ENCODE measurements around the gene SETBP1.

SETBP1 gene

GRCh38 chr18:44857081-44857480 is 176.4 kb downstream of the SETBP1 start:
- H3K9ac ChIP-seq (ENCODE audit: low read depth, low read length), result no peak overlapping the region

GRCh38 chr18:44857744-44858491 is 177.2 kb downstream of the SETBP1 start:
- H3K4me1 ChIP-seq (ENCODE audit: insufficient read depth, low read length), result no peaks in the 10 kb centered on the region
- no peaks in the 10 kb centered on the region for H3K36me3 ChIP-seq (ENCODE audit: insufficient read depth, low read depth, low read length)
- no peak overlapping the region for H3K27ac ChIP-seq (ENCODE audit: low read length)
- no peaks in the 10 kb centered on the region for H3K27me3 ChIP-seq (ENCODE audit: insufficient read depth, low read length)
- no peak overlapping the region for H3K9ac ChIP-seq (ENCODE audit: low read depth, low read length)
- no peak overlapping the region for H3K4me3 ChIP-seq (ENCODE audit: low read length)
- H3K9me3 ChIP-seq (ENCODE audit: insufficient read depth, low read depth, low read length), result no peaks in the 10 kb centered on the region

More at GRCh38 chr18:44857081-44857480, 176.4 kb downstream of the SETBP1 start:
- Histone ChIP-seq H3K27me3 (ENCODE audit: insufficient read depth, low read length) (no peaks in the 10 kb centered on the region), H3K4me1 (ENCODE audit: insufficient read depth, low read length) (no peaks in the 10 kb centered on the region), H3K4me3 (ENCODE audit: low read length) (no peak overlapping the region), H3K36me3 (ENCODE audit: insufficient read depth, low read depth, low read length) (no peaks in the 10 kb centered on the region), H3K27ac (ENCODE audit: low read length) (no peak overlapping the region), H3K9me3 (ENCODE audit: insufficient read depth, low read depth, low read length) (no peaks in the 10 kb centered on the region)

- H3K4me1 ChIP-seq (ENCODE audit: insufficient read depth, low read length), result 0 out of 2 replicates have a peak, but pooled peaks cover 1% of the 10 kb centered on the region
- H3K36me3 ChIP-seq (ENCODE audit: insufficient read depth, low read depth, low read length), result no peaks in the 10 kb centered on the region
- no peaks in the 10 kb centered on the region for H3K9me3 ChIP-seq (ENCODE audit: insufficient read depth, low read depth, low read length)
- no peak overlapping the region for H3K4me3 ChIP-seq (ENCODE audit: low read length)
- H3K27me3 ChIP-seq (ENCODE audit: insufficient read depth, low read length), result no peaks in the 10 kb centered on the region
- H3K9ac ChIP-seq (ENCODE audit: low read depth, low read length), result no peak overlapping the region
- no peak overlapping the region for H3K27ac ChIP-seq (ENCODE audit: low read length)
Observed at GRCh38 chr18:44859263-44859662, 178.6 kb downstream of the SETBP1 start.

DNA sequence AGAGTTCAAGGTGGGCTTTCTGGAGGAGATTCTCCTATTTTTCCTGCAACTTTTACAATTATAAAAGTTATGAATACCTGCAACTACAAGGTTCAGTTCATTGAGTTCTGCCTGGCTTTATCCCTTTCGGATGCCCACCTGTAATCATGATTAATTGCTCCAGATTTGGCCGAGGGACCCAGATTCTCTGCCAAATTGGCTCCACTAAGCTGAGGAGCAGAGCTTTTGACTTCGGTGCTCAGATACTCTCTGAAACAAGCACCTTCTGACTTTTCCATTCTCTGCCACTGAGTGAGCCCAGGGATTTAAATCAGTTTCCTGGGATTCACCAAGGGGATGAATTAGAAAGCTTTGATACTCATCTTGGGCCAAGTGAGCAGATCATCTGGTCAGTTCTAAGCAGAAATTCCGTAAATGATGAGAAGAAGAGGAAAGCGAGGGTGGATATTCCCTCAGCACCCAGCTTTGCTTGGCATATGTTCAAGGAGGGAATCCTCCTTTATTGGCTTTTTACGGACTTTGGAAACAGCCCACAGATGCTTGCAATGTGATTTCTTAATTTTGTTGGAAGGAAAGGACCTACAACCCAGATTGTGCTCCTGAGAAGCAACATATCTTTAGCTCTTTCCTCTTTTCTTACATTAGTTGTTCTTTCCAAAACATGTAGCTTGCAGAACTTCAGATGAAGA is 179.2 kb downstream of the SETBP1 start:
- Histone ChIP-seq H3K27ac (ENCODE audit: low read length) (no peak overlapping the region), H3K9me3 (ENCODE audit: insufficient read depth, low read depth, low read length) (no peaks in the 10 kb centered on the region), H3K36me3 (ENCODE audit: insufficient read depth, low read depth, low read length) (no peaks in the 10 kb centered on the region), H3K27me3 (ENCODE audit: insufficient read depth, low read length) (no peaks in the 10 kb centered on the region), H3K4me3 (ENCODE audit: low read length) (no peak overlapping the region), H3K4me1 (ENCODE audit: insufficient read depth, low read length) (0 out of 2 replicates have a peak, but pooled peaks cover 3% of the 10 kb centered on the region), H3K9ac (ENCODE audit: low read depth, low read length) (no peak overlapping the region)

- Histone ChIP-seq H3K27me3 (ENCODE audit: insufficient read depth, low read length) (no peaks in the 10 kb centered on the region), H3K9me3 (ENCODE audit: insufficient read depth, low read depth, low read length) (no peaks in the 10 kb centered on the region), H3K9ac (ENCODE audit: low read depth, low read length) (no peak overlapping the region), H3K27ac (ENCODE audit: low read length) (no peak overlapping the region), H3K4me3 (ENCODE audit: low read length) (no peak overlapping the region), H3K36me3 (ENCODE audit: insufficient read depth, low read depth, low read length) (no peaks in the 10 kb centered on the region), H3K4me1 (ENCODE audit: insufficient read depth, low read length) (0 out of 2 replicates have a peak, but pooled peaks cover 3% of the 10 kb centered on the region)
Observed at GRCh38 chr18:44862112-44862511, 181.4 kb downstream of the SETBP1 start.

- Histone ChIP-seq H3K27me3 (ENCODE audit: insufficient read depth, low read length) (no peaks in the 10 kb centered on the region), H3K9ac (ENCODE audit: low read depth, low read length) (no peak overlapping the region)
Observed at GRCh38 chr18:44866103-44866502, 185.4 kb downstream of the SETBP1 start.

DNA sequence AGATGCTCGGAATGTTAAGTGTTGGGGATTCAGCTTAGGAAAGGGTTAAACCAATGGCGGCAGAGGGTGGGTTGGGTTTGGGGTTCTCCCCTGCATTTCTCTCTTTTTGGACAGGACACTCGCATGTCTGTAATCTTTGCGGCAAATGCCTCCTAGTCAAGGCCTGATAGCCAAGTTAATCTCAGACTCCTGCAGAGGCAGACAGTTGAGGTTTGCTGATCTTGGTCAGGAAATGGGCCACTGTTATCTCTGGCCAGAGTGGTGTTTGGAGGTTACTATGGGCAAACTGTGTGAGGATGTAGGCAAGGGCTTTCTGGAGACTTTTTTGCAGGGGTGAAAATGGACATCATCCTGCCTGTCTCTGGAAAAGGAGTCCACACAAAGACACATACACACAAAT is 188.8 kb downstream of the SETBP1 start:
- no peaks in the 10 kb centered on the region for H3K27me3 ChIP-seq (ENCODE audit: insufficient read depth, low read length)
- H3K9me3 ChIP-seq (ENCODE audit: insufficient read depth, low read depth, low read length), result no peaks in the 10 kb centered on the region
- no peaks in the 10 kb centered on the region for H3K36me3 ChIP-seq (ENCODE audit: insufficient read depth, low read depth, low read length)
- H3K9ac ChIP-seq (ENCODE audit: low read depth, low read length), result no peak overlapping the region
- no peak overlapping the region for H3K27ac ChIP-seq (ENCODE audit: low read length)
- no peaks in the 10 kb centered on the region for H3K4me1 ChIP-seq (ENCODE audit: insufficient read depth, low read length)
- no peak overlapping the region for H3K4me3 ChIP-seq (ENCODE audit: low read length)

More at GRCh38 chr18:44866103-44866502, 185.4 kb downstream of the SETBP1 start:
- H3K27ac ChIP-seq (ENCODE audit: low read length), result no peak overlapping the region
- no peaks in the 10 kb centered on the region for H3K36me3 ChIP-seq (ENCODE audit: insufficient read depth, low read depth, low read length)
- H3K4me3 ChIP-seq (ENCODE audit: low read length), result no peak overlapping the region
- no peaks in the 10 kb centered on the region for H3K9me3 ChIP-seq (ENCODE audit: insufficient read depth, low read depth, low read length)
- H3K4me1 ChIP-seq (ENCODE audit: insufficient read depth, low read length), result 0 out of 2 replicates have a peak, but pooled peaks cover 3% of the 10 kb centered on the region

DNA sequence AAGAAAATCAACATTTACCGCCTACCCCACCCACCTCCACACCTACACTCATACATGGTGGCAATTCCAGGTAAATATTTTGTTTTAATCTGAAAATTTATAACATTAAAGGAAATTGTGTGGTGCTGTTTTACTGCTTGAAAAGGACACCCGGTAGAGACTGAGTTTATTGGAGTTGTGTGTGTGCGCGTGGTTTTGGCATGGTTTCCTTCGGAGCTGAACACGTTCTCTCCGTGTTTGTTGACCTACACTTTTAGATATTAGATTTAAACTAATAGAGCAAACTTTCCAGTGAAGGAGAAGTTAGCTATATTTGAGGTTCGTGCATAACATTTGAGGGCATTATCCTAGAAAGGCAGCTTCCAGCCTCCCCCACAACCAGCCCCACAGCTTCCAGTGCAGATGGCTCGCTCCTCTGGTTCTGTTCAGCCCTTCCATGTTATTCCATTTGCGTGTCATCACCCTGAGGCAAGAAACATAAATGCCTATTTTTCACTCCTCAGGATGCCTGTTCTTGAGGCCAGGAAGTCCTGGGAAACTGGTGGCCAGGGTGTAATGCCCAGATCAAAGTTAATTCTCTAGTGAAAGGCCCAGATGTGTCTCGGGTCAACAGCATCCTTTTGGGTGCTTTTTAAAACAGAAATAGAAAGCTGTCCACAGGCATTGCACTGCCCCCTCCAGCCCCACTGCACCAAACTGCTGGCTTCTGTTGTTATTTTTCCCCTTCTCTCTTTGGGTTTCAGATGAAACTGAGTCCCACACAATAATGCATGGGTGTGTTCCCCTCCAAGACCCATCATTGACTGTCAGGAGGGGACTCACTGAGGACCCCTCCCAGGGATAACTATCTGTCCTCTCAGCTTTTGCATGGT is 190.2 kb downstream of the SETBP1 start:
- Histone ChIP-seq H3K9me3 (ENCODE audit: insufficient read depth, low read depth, low read length) (no peaks in the 10 kb centered on the region), H3K36me3 (ENCODE audit: insufficient read depth, low read depth, low read length) (no peaks in the 10 kb centered on the region), H3K9ac (ENCODE audit: low read depth, low read length) (no peak overlapping the region), H3K4me1 (ENCODE audit: insufficient read depth, low read length) (no peaks in the 10 kb centered on the region), H3K27ac (ENCODE audit: low read length) (no peak overlapping the region), H3K4me3 (ENCODE audit: low read length) (no peak overlapping the region), H3K27me3 (ENCODE audit: insufficient read depth, low read length) (no peaks in the 10 kb centered on the region)

- Histone ChIP-seq H3K9ac (ENCODE audit: low read depth, low read length) (no peak overlapping the region), H3K36me3 (ENCODE audit: insufficient read depth, low read depth, low read length) (no peaks in the 10 kb centered on the region), H3K27ac (ENCODE audit: low read length) (no peak overlapping the region)
Observed at GRCh38 chr18:44871771-44872170, 191.1 kb downstream of the SETBP1 start.

GRCh38 chr18:44876024-44876423 is 195.3 kb downstream of the SETBP1 start:
- Histone ChIP-seq H3K4me1 (ENCODE audit: insufficient read depth, low read length) (no peaks in the 10 kb centered on the region; the same call in 1 of the 2 replicates), H3K9ac (ENCODE audit: low read depth, low read length) (no peak overlapping the region), H3K27me3 (ENCODE audit: insufficient read depth, low read length) (no peaks in the 10 kb centered on the region), H3K36me3 (ENCODE audit: insufficient read depth, low read depth, low read length) (no peaks in the 10 kb centered on the region), H3K9me3 (ENCODE audit: insufficient read depth, low read depth, low read length) (no peaks in the 10 kb centered on the region), H3K4me3 (ENCODE audit: low read length) (no peak overlapping the region), H3K27ac (ENCODE audit: low read length) (no peak overlapping the region)

More at GRCh38 chr18:44871771-44872170, 191.1 kb downstream of the SETBP1 start:
- H3K4me3 ChIP-seq (ENCODE audit: low read length), result no peak overlapping the region
- H3K9me3 ChIP-seq (ENCODE audit: insufficient read depth, low read depth, low read length), result no peaks in the 10 kb centered on the region
- no peaks in the 10 kb centered on the region for H3K27me3 ChIP-seq (ENCODE audit: insufficient read depth, low read length)
- no peaks in the 10 kb centered on the region for H3K4me1 ChIP-seq (ENCODE audit: insufficient read depth, low read length)

DNA sequence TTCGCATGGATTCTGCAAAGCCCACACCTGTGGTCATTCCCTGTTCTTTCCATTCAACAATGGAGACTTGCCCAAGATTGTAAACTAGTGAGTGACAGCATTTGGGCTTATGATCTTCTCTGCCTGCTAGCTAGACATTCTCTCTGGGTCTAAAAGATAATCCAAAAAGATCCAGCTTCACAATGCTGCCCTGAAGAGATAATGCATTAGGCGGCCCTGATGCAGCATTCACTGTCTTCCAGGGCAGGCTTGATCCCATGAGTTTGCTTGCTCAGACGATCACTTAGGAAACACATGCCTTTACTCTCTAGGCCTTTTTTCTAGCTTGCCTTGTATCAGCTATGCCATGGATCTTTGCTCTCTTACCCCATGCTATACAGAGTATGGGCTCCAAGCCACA is 196.1 kb downstream of the SETBP1 start:
- H3K9ac ChIP-seq (ENCODE audit: low read depth, low read length), result no peak overlapping the region
- H3K4me1 ChIP-seq (ENCODE audit: insufficient read depth, low read length), result no peaks in the 10 kb centered on the region; the same call in 1 of the 2 replicates
- H3K4me3 ChIP-seq (ENCODE audit: low read length), result no peak overlapping the region
- H3K9me3 ChIP-seq (ENCODE audit: insufficient read depth, low read depth, low read length), result no peaks in the 10 kb centered on the region
- no peaks in the 10 kb centered on the region for H3K27me3 ChIP-seq (ENCODE audit: insufficient read depth, low read length)
- H3K27ac ChIP-seq (ENCODE audit: low read length), result no peak overlapping the region
- H3K36me3 ChIP-seq (ENCODE audit: insufficient read depth, low read depth, low read length), result no peaks in the 10 kb centered on the region
